Measurements from ENCODE around the gene ADCY4. TPM values are rescaled to one million over a fixed set of nuclear protein-coding genes. Genes with fewer than 3 reads are reported as not detected.
A peak's percentile ranks its signal among the peaks of the same experiment; 100 is the strongest.
"Not testable (repeated sequence)": the region's sequence is repeated elsewhere in the genome, so short reads cannot be mapped to it uniquely, and the experiment has no call there.

The ADCY4 gene
- total RNA-seq, 1 experiment from 2014 or later = 0.17 TPM

DNA sequence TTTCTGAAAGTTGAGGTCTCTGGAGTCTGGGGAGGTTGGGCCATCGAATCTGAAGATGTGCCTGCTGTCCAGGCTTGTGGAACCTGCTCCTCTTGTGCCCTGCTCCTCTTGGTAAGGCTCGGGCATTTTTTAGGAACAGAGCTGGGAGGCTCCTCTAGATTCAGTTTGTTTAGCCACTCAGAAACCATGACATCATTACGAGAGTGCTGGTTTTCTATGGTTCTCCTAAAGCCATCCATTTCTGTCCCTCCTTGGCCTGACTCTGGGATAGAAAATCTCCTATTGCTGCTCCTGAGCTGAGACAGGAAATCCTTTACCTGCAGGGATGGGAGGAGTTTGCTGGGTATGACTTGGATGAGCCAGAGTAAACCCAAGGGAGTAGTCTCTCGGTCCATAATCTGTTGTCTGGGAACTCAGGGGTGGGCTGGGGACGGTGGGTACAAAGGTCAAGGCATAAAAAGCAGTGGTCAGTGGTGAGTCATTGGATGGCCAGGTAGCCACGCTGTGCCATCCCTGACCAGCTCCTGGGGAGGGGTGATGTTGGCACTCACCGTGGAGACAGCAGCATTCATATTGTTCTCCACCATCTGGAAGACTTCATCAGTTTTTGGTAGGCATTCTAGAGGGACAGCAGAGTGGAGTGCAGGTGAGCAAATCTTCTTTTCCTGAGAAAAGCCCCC, 2.4 kb upstream of the ADCY4 start:
- Histone ChIP-seq H3K4me3 (ENCODE audit: insufficient read depth, low read depth, low read length) (no peak overlapping the region), H3K36me3 (replicated peaks; ENCODE audit: control insufficient read depth, insufficient read depth, low read length) (no peaks in the 10 kb centered on the region), H3K27me3 (ENCODE audit: control insufficient read depth, insufficient read depth, low read length) (peaks cover 94% of the 10 kb centered on the region)
- no peak for DNase-seq

DNA sequence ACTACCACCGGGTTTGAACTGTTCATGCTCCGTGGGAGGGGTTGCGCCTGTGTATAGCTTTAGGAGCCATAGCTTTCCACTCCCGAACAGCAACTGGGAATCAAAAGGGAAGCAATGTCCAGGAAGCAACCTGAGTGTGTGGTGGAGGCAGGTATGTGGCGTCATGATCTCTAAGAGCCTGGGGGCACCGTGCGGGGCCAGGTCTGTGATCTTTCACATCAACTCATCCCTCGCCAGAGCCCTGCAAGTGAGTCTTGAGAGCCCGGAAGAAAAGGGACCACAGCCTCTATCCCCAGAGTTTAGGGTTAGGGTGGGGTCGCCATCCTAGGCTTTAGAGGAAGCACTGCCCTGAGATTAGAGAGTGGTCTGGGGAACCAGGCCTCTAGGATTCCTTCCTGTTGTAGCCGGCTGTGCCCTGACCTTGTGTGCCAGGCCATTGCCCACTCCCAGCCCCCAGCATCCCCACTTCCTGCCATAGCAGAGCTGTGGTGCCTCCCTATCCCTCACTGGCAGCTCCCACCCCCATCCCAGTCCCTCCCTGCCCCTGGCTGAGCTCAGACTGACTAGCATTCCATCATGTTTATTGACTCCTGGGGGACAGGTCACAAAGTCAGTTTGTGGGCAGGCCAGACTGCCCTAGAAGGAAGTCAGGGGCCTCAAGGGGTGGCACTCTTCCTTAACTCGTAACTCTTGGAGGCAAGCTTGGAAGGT, 745 bp upstream of the ADCY4 start:
- peak; percentile 51 for DNase-seq
- no peaks in the 10 kb centered on the region for H3K36me3 ChIP-seq (replicated peaks; ENCODE audit: control insufficient read depth, insufficient read depth, low read length)

DNA sequence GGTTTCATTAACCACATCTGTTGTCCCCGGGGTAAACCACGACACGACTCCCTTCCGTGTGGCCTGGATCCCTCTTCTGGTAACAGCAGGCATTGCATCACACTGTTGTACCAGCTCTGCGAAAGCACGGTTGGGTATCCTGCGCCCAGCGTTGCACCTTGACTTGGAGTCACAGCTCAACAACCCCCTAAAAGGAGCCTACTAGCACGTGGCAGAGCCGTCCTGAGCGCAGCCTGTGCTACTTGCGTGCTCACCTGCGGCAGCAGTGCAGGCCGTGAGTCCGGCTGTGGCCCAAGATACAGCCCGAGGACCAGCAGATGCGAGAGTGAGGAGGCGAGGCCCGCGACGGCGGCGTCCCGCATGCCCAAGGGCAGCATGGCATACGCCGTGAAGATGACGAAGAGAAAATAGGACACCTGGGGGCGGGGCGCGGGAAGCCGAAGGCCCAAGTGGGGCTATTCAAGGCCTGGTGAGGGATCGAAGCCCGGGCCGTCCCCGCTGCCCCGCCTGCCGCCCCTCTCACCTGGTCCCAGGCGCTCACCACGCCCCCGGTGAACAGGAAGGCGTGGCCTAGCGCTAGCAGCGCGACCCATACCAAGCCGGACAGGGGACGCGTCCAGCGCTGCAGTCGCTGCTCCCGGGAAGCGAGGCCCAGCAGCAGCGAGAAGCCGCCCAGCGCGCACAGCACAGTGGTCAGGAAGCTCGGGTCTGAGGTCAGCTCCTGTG, 2.4 kb downstream of the ADCY4 start:
- no peaks in the 10 kb centered on the region for H3K36me3 ChIP-seq (replicated peaks; ENCODE audit: control insufficient read depth, insufficient read depth, low read length)
- peak; percentile 96 for DNase-seq
- H3K27me3 ChIP-seq (ENCODE audit: control insufficient read depth, insufficient read depth, low read length) = peaks cover 79% of the 10 kb centered on the region
- H3K4me3 ChIP-seq (ENCODE audit: insufficient read depth, low read depth, low read length) = peak overlapping the region; percentile 45

More for the DNA sequence above, 745 bp upstream of the ADCY4 start:
- Histone ChIP-seq H3K27me3 (ENCODE audit: control insufficient read depth, insufficient read depth, low read length) (peaks cover 96% of the 10 kb centered on the region), H3K4me3 (ENCODE audit: insufficient read depth, low read depth, low read length) (no peak overlapping the region; the same call in 1 of the 2 replicates)

DNA sequence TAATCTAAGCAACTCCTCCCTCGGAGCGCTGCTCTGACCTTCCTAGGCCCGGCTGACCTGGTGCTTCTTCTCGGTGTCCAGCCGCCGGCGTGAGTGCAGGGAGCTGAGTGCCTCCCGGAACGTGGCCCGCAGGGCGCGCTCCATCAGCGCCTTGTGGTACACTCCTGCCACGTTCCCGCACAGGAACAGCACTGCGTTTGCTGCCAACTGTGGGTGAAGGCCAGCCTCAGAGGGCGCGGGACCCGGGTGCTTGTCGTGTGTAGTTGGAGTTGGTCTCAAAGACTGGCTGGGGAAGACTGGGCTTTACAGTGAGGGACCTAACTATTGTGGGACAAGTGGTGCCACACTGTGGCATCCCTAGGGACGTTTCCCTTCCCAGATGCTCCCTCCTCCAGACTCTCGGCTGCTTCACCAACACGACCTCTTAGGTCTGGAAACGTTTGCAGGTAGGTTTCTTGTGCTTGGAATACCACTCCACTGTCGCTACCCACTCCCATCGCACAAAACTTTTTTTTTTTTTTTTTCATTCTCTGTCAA, 3.1 kb downstream of the ADCY4 start:
- Histone ChIP-seq H3K4me3 (ENCODE audit: insufficient read depth, low read depth, low read length) (peak overlapping the region; percentile 45; the same call in 1 of the 2 replicates), H3K27me3 (ENCODE audit: control insufficient read depth, insufficient read depth, low read length) (peaks cover 72% of the 10 kb centered on the region), H3K36me3 (replicated peaks; ENCODE audit: control insufficient read depth, insufficient read depth, low read length) (no peaks in the 10 kb centered on the region)
- DNase-seq = peak; percentile 57

DNA sequence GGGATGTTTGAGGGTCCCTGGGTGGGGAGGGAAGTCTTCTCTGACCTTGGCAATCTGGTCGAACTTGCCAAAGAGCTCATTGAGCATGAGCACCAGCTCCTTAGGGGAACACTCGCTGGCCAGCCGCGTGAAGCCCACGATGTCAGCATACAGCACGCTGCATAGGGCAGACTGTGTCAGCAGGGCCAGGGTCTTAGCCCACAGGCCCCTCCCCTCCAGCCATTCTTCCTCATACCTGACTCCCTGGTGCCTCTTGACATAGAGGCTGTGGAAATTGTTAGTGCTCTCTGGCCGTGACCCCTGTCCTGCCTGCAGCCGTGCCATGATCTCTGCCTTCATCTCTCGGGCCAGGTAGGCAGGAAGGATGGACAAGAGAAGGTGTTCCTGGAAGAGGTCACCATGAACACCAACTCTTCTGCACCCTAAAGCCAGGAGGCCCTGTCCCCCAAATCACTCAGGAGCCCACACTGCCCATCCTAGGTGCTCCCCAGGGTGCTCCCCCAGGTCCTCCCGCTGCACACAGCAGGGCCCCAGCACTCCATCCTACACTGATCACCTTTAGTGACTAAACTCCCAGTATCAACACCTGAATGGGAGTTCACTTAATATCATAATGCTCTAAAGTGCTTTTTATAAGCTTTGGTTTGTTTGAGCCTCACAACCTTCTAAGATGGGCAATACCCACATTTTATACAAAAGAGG, 3.7 kb downstream of the ADCY4 start:
- H3K27me3 ChIP-seq (ENCODE audit: control insufficient read depth, insufficient read depth, low read length) = peaks cover 65% of the 10 kb centered on the region
- no peak overlapping the region for H3K4me3 ChIP-seq (ENCODE audit: insufficient read depth, low read depth, low read length)
- H3K36me3 ChIP-seq (replicated peaks; ENCODE audit: control insufficient read depth, insufficient read depth, low read length) = no peaks in the 10 kb centered on the region
- no peak for DNase-seq

DNA sequence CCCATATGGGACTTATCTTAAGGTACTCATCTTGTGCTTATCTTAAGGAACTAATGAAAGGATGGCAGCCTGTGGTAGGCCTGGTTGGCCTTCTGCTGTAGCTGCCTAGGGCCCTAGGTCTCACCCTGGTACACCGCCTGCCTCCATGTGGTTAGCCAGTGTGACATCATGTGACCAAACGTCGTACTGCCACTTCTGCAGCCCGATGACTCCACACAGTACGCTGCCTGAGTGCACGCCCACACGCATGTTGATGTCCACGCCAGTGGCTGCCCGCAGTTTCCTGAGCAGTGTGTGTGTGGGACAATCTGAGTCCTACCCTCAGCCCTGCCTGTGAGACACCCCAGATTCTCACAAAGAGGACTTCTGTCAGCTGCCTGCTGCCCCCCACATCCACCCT, 5.1 kb downstream of the ADCY4 start:
- peaks cover 52% of the 10 kb centered on the region for H3K27me3 ChIP-seq (ENCODE audit: control insufficient read depth, insufficient read depth, low read length)
- H3K36me3 ChIP-seq (replicated peaks; ENCODE audit: control insufficient read depth, insufficient read depth, low read length) = no peaks in the 10 kb centered on the region
- no peak for DNase-seq
- no peak overlapping the region for H3K4me3 ChIP-seq (ENCODE audit: insufficient read depth, low read depth, low read length)

DNA sequence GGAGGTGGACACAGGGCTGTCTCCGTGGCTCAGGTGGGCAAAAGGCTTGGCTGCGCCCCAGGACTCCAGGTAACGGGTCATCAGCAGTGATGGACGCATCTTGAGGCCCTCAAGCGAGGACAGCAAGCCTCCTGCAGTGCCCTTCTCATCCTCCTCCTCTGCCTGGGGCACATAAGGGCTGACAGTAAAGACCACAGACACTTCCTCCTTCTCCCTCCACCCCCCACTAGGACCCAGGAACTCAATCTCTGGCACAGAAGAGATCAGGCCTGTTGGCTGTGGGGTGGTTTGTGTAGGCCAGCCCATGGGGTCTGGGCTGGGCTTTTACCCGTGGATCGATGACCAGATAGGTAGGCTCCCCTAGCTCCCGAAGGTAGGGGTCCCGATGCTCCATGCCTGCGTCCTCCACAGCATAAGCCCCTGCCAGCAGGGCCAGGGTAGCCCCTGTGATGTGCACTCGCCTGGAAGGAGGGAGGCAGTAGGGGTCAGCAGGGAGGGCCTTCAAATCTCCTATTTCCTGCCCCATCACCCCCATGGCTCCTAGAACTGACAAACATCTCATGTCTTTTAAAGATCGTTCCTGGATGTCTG, 5.7 kb downstream of the ADCY4 start:
- DNase-seq = no peak
- Histone ChIP-seq H3K4me3 (ENCODE audit: insufficient read depth, low read depth, low read length) (no peak overlapping the region), H3K27me3 (ENCODE audit: control insufficient read depth, insufficient read depth, low read length) (peaks cover 47% of the 10 kb centered on the region), H3K36me3 (replicated peaks; ENCODE audit: control insufficient read depth, insufficient read depth, low read length) (no peaks in the 10 kb centered on the region)

DNA sequence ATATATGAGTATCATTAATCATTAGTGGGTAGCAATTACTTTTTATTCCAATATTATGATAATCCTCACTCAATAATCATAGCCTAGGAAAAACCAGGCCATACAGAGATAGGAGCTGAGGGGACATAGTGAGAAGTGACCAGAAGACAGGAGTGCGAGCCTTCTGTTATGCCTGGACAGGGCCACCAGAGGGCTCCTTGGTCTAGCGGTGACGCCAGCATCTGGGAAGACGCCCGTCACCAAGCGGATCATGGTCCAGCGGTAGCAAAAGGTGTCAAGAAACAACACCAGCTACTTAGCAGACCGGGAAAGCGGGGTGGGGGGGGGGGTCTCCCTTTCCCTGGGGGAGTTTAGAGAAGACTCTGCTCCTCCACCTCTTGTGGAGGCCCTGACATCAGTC, 7.0 kb downstream of the ADCY4 start:
- peaks cover 40% of the 10 kb centered on the region for H3K27me3 ChIP-seq (ENCODE audit: control insufficient read depth, insufficient read depth, low read length)
- DNase-seq; H3K36me3 ChIP-seq (replicated peaks; ENCODE audit: control insufficient read depth, insufficient read depth, low read length); H3K4me3 ChIP-seq (ENCODE audit: insufficient read depth, low read depth, low read length): not testable (repeated sequence)

DNA sequence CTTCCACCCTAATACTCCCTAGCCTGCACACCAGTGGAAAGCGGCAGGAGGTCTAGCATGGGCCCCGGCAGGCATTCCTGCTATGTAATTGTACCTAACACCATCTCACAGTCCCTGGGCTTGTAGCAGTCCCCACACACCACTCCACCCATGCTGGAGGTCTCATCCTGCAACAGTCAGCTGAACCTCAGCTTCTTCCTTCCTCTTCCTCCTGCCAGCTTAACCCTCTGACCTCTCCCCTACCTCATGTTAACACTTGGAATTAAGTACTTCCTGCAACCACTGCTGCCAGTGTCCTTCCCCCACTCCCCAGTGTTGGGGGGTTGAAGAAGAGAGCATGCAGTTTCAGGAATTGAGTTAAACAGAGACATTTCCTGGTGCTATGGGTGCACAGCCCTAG, 7.6 kb downstream of the ADCY4 start:
- no peak for DNase-seq

DNA sequence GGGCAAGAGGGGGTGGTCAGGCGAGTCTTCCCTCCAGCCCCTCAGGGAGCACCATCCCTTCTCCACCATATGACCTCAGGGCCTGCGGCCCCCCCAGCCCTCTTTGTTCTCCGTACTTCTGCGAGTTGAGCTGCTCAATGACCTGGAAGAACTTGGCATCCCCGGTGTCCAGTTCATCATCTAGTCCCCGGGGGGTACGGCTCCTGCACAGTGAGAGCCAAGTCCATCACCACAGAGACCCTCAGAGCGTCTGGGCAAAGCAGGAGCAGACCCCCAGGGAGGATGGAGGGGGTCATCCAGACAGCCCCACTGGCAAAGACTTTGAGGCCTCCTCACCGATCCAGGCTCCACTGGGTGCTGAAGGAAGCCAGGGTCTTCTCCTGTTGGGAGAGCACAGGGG, 8.9 kb downstream of the ADCY4 start:
- Histone ChIP-seq H3K27me3 (ENCODE audit: control insufficient read depth, insufficient read depth, low read length) (peaks cover 24% of the 10 kb centered on the region), H3K36me3 (replicated peaks; ENCODE audit: control insufficient read depth, insufficient read depth, low read length) (no peaks in the 10 kb centered on the region)
- DNase-seq = no peak

More for the DNA sequence above, 7.6 kb downstream of the ADCY4 start:
- peaks cover 35% of the 10 kb centered on the region for H3K27me3 ChIP-seq (ENCODE audit: control insufficient read depth, insufficient read depth, low read length)
- no peaks in the 10 kb centered on the region for H3K36me3 ChIP-seq (replicated peaks; ENCODE audit: control insufficient read depth, insufficient read depth, low read length)
- no peak overlapping the region for H3K4me3 ChIP-seq (ENCODE audit: insufficient read depth, low read depth, low read length)

DNA sequence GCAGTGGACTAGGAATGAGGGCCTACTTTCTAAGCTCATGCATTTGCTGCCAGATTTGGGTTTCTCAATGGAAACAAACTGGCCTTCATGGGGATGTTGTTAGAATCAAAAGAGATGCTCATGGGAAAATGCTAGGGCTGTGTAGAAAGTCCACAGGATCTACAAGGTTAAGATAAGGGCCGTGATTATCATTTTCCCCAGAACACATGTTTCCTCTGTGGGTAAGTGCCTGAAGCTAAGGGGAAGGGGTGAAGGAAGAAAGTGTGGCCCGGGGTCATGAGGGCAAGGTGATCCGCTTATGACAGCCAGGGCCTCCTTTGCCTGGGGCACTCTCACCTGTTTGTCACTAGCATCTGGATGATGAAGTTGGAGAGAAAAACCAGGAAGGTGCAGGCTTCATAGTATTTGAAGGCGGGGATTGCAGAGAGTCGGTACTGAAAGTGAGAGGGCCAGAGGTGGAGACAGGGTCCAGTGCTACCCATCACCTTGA, 9.8 kb downstream of the ADCY4 start:
- H3K36me3 ChIP-seq (replicated peaks; ENCODE audit: control insufficient read depth, insufficient read depth, low read length) = no peaks in the 10 kb centered on the region
- no peak for DNase-seq
- H3K4me3 ChIP-seq (ENCODE audit: insufficient read depth, low read depth, low read length) = no peak overlapping the region
- H3K27me3 ChIP-seq (ENCODE audit: control insufficient read depth, insufficient read depth, low read length) = peaks cover 17% of the 10 kb centered on the region

More for the DNA sequence above, 8.9 kb downstream of the ADCY4 start:
- H3K4me3 ChIP-seq (ENCODE audit: insufficient read depth, low read depth, low read length) = no peak overlapping the region

DNA sequence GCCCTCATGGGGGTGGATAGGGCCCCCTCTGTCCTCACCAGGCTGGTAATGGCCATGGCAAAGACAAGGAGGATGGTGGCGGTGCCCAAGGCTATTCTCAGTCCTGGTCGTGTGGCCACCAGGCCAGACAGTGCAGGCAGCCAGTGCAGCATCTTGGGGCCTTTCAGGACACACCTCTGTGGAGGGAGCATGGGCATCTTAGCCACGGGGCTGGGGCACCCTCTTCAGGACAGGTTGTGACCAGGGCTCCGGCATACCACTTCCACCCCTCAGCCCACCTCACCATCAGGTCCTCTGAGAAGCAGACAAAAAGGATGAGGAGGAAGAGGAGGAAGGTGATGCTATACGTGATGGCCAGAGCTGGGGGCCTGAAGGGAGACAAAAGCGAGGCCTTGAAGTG, 10.8 kb downstream of the ADCY4 start:
- H3K27me3 ChIP-seq (ENCODE audit: control insufficient read depth, insufficient read depth, low read length) = peaks cover 16% of the 10 kb centered on the region
- no peak for DNase-seq
- H3K36me3 ChIP-seq (replicated peaks; ENCODE audit: control insufficient read depth, insufficient read depth, low read length) = no peaks in the 10 kb centered on the region
- H3K4me3 ChIP-seq (ENCODE audit: insufficient read depth, low read depth, low read length) = no peak overlapping the region

DNA sequence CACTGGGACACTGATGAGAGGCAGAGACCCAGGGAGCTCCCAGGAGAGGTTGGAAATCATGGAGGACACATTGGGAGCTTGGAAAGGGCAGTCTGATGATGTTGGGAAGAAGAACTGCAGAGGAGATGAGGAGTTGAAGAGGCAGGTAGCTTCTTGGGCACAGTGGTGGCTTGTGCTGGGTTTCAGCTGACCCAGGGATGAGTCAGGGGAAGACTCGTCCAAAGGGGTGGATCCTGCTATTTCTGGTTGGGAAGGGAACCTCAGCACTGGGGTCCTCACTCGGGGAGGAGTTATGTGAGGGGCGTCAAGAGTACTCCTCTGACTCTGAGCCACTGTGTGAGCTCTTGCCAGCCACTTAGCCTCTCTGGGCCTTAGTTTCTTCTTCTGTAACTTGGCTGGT, 11.5 kb downstream of the ADCY4 start:
- H3K36me3 ChIP-seq (replicated peaks; ENCODE audit: control insufficient read depth, insufficient read depth, low read length) = no peaks in the 10 kb centered on the region
- no peak for DNase-seq
- H3K27me3 ChIP-seq (ENCODE audit: control insufficient read depth, insufficient read depth, low read length) = peaks cover 18% of the 10 kb centered on the region
- H3K4me3 ChIP-seq (ENCODE audit: insufficient read depth, low read depth, low read length) = no peak overlapping the region

DNA sequence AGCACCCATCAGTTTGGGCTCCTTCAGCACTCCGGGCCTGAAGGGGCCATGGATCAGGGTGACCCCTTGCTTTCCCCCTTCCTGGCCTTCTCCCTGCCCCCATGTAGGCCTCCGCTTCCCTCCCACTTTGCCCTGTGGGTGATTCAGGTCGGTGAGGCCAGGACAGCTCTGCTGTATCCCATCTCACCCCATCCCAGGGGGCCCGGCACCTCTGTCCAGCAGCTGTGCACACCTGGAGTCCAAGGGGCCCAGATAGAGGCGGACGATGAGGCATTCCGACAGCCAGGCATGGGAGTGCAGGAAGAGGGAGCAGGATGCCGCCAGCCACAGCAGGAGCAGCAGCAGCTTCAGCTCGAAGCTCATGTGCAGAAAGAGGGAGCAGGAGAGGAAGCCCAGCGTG, 12.2 kb downstream of the ADCY4 start:
- DNase-seq = no peak

More for the DNA sequence above, 12.2 kb downstream of the ADCY4 start:
- no peak overlapping the region for H3K4me3 ChIP-seq (ENCODE audit: insufficient read depth, low read depth, low read length)
- peaks cover 20% of the 10 kb centered on the region for H3K27me3 ChIP-seq (ENCODE audit: control insufficient read depth, insufficient read depth, low read length)
- no peaks in the 10 kb centered on the region for H3K36me3 ChIP-seq (replicated peaks; ENCODE audit: control insufficient read depth, insufficient read depth, low read length)
